Effector CD4-positive, alpha-beta T cell (primary cell): ENCODE data around the gene SLC1A1. TPM values are rescaled to one million over a fixed set of nuclear protein-coding genes. Genes with fewer than 3 reads are reported as not detected.

Experiments used
- DNase-seq: peaks from one replicate; pipeline ENCODE4 v3.0.0-alpha.2; 2020
- total RNA-seq: gene quantifications from one replicate; lab custom pipeline; 2026; lab: John Stamatoyannopoulos, UW

The SLC1A1 gene
- total RNA-seq, result not detected

GRCh38 chr9:4489919-4490704 is at the start of gene SLC1A1:
Gene SLC1A1 (plus strand): TSS chr9:4490468. CDS start chr9:4490680, 212 bp downstream.
- DNase-seq, result no peak

- DNase-seq, result no peak
Observed at GRCh38 chr9:4442806-4443205, 47.5 kb upstream of the SLC1A1 start.

- DNase-seq, result no peak
Observed at GRCh38 chr9:4443439-4443838, 46.8 kb upstream of the SLC1A1 start.

GRCh38 chr9:4461437-4461836 is 28.8 kb upstream of the SLC1A1 start:
- no peak for DNase-seq

- DNase-seq, result no peak
Observed at GRCh38 chr9:4463824-4464223, 26.4 kb upstream of the SLC1A1 start.

GRCh38 chr9:4464911-4465513 is 25.3 kb upstream of the SLC1A1 start:
- DNase-seq, result no peak

GRCh38 chr9:4465910-4466309 is 24.4 kb upstream of the SLC1A1 start:
- no peak for DNase-seq

GRCh38 chr9:4475301-4475700 is 15.0 kb upstream of the SLC1A1 start:
- DNase-seq, result no peak

- DNase-seq, result no peak
Observed at GRCh38 chr9:4486176-4486575, 4.1 kb upstream of the SLC1A1 start.

- DNase-seq, result no peak
Observed at GRCh38 chr9:4489562-4489918, 728 bp upstream of the SLC1A1 start.

- no peak for DNase-seq
Observed at GRCh38 chr9:4490705-4491625, 697 bp downstream of the SLC1A1 start.

GRCh38 chr9:4491626-4491975 is 1.3 kb downstream of the SLC1A1 start:
- no peak for DNase-seq

- DNase-seq, result no peak
Observed at GRCh38 chr9:4494332-4494731, 4.1 kb downstream of the SLC1A1 start.

GRCh38 chr9:4494806-4495205 is 4.5 kb downstream of the SLC1A1 start:
- no peak for DNase-seq

GRCh38 chr9:4495537-4495936 is 5.3 kb downstream of the SLC1A1 start:
- DNase-seq, result no peak

- no peak for DNase-seq
Observed at GRCh38 chr9:4496497-4496896, 6.2 kb downstream of the SLC1A1 start.

GRCh38 chr9:4497395-4497794 is 7.1 kb downstream of the SLC1A1 start:
- no peak for DNase-seq

GRCh38 chr9:4497855-4498254 is 7.6 kb downstream of the SLC1A1 start:
- no peak for DNase-seq

GRCh38 chr9:4499917-4500316 is 9.6 kb downstream of the SLC1A1 start:
- no peak for DNase-seq

GRCh38 chr9:4501147-4501507 is 10.9 kb downstream of the SLC1A1 start:
- no peak for DNase-seq

- DNase-seq, result no peak
Observed at GRCh38 chr9:4502444-4502843, 12.2 kb downstream of the SLC1A1 start.

- no peak for DNase-seq
Observed at GRCh38 chr9:4503103-4503502, 12.8 kb downstream of the SLC1A1 start.

- no peak for DNase-seq
Observed at GRCh38 chr9:4504250-4504649, 14.0 kb downstream of the SLC1A1 start.

GRCh38 chr9:4506490-4506889 is 16.2 kb downstream of the SLC1A1 start:
- no peak for DNase-seq
